Prostate gland (tissue), 2 donors: ENCODE measurements around the gene PLCB1. TPM values are rescaled to one million over a fixed set of nuclear protein-coding genes. Genes with fewer than 3 reads are reported as not detected.

Experiments
- DNase-seq: peaks from one replicate; pipeline ENCODE4 v3.0.0-alpha.2; 2019; ENCODE audit warnings: low spot score
- H3K27ac ChIP-seq, 2 donors: fragments of 200-600 bp; sonication (generic); 2 replicates each; pipeline ENCODE4 v1.5.1; 2017 to 2019
- H3K27me3 ChIP-seq: fragments of 200-600 bp; sonication (generic); replicated peaks from 2 replicates; pipeline ENCODE4 v1.5.1; 2019; ENCODE audit not compliant: insufficient read depth
- H3K36me3 ChIP-seq, 2 donors: fragments of 200-600 bp; sonication (generic); 1 replicate in 1 of 2; 2 replicates in 1 of 2; pipeline versions ENCODE4 v1.5.1 to v1.8.1; 2017 to 2019
- H3K4me1 ChIP-seq: fragments of 200-600 bp; sonication (generic); replicated peaks from 2 replicates; pipeline ENCODE4 v1.5.1; 2019
- H3K4me3 ChIP-seq, 2 donors: fragments of 200-600 bp; sonication (generic); 2 replicates each; pipeline ENCODE4 v1.5.1; 2017 to 2019
- H3K9me3 ChIP-seq: fragments of 200-600 bp; sonication (generic); 2 replicates; pipeline ENCODE4 v1.5.1; 2017
- CTCF ChIP-seq, 4 experiments: fragments of 200-600 bp in 2 of 4; fragments of 450-650 bp in 2 of 4; sonication (generic) in 2 of 4; IDR thresholded peaks; 1 replicate in 3 of 4; 2 replicates in 1 of 4; pipeline ENCODE4 v1.5.1; 2016 to 2019; ENCODE audit warnings: antibody characterized with exemption in 4 of 4, mild to moderate bottlenecking in 2 of 4, moderate library complexity in 2 of 4
- POLR2A ChIP-seq: fragments of 450-650 bp; IDR thresholded peaks from one replicate; pipeline ENCODE4 v1.6.1; 2016; ENCODE audit warnings: antibody characterized with exemption, mild to moderate bottlenecking
- POLR2AphosphoS5 ChIP-seq: sonication (generic); formaldehyde crosslinking; IDR thresholded peaks from one replicate; pipeline ENCODE4 v1.6.1; 2017; ENCODE audit warnings: antibody characterized with exemption
- WGBS: methylation state at CpG from one replicate; pipeline ENCODE4 v1.1.5; 2018; 5-methylcytosine and 5-hydroxymethylcytosine counted together
- intact Hi-C: fragments of 100-400 bp; cut with DNase I; formaldehyde crosslinking; loops from one replicate; pipeline ENCODE4 v1.14.2; 2022
- total RNA-seq, 2 donors: library from RNA; depleted of rRNA; stranded (reverse); fragments of >200 nt; gene quantifications; one replicate each; pipeline ENCODE4 v1.1.0, GENCODE V29; 2016

Gene PLCB1
- total RNA-seq, 2 donors from 2014 or later: 24.3 to 26.3 TPM

DNA sequence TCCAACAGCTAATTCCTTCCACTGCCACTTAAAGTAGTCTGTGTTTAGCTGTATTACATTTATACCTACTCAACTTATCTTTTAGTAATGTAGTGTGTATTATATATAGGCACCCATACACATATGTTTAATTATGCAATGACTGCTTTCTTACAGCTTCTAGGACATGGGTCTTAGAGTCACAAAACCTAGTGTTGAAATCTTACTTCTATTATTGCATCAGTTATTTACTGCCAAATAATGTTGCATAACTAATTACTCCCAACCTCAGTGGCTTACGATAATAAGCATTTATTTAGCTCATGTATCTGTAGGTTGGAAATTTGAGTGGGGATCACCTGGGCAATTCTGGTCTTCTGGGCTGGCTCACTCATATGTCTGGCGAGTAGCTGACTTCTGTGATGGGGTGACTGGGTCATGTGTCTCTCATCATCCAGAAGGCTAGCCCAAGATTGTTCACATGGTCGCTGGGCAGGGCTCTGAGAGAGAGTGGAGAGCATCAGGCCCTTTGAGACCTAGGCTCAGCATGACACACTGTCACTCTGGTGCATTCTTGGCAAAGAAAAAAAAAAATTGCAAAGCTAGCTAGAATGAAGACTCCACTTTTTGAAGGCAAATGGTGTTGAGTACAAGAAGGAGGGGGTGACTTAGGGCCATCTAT lies 187.0 kb downstream of the PLCB1 start:
- no peaks in the 10 kb centered on the region for H3K9me3 ChIP-seq
- intact Hi-C loops: no loop called here
- DNase-seq: no peak

DNA sequence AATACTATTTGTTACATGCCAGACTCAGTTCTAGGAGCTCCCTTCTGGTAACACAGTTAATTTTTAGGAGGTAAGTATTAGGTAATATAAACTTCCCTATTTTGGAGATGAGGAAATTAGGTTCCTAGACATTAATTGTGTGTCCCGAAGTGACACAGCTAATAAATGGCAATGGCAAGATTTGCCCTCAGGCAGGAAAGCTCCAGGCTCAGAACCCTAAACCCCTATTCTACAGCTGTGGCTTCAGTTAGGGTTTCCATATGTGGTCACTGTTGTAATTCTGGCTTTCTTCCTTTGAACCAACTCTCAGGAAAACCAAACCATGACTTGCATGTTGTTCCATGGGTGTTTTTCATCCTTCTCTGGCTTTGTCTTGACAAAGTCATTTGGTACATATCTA lies 188.2 kb downstream of the PLCB1 start:
- no peak for DNase-seq
- Histone ChIP-seq H3K27ac (no peak overlapping the region), H3K4me3 (no peak overlapping the region), H3K4me1 (no peaks in the 10 kb centered on the region), H3K9me3 (no peaks in the 10 kb centered on the region), H3K36me3 (no peaks in the 10 kb centered on the region), H3K27me3 (no peaks in the 10 kb centered on the region)
- intact Hi-C loops: no loop called here
- TF ChIP-seq POLR2AphosphoS5 (no peak), CTCF (IDR thresholded peaks at IDR 0.05) (no peak), POLR2A (no peak)
- 67% methylated on average over 1 of the region's 1 CpG for WGBS

More for the DNA sequence above, 187.0 kb downstream of the PLCB1 start:
- H3K4me3 ChIP-seq: no peak overlapping the region
- no peaks in the 10 kb centered on the region for H3K36me3 ChIP-seq
- TF ChIP-seq CTCF (IDR thresholded peaks at IDR 0.05) (no peak), POLR2AphosphoS5 (no peak), POLR2A (no peak)
- WGBS: 93% methylated on average over 3 of the region's 3 CpGs
- no peaks in the 10 kb centered on the region for H3K27me3 ChIP-seq
- H3K27ac ChIP-seq: no peak overlapping the region
- no peaks in the 10 kb centered on the region for H3K4me1 ChIP-seq

- Histone ChIP-seq H3K27me3 (no peaks in the 10 kb centered on the region), H3K27ac (no peak overlapping the region), H3K4me1 (no peaks in the 10 kb centered on the region), H3K4me3 (no peak overlapping the region), H3K36me3 (no peaks in the 10 kb centered on the region), H3K9me3 (no peaks in the 10 kb centered on the region)
- no peak for TF ChIP-seq CTCF (IDR thresholded peaks at IDR 0.05)
- no peak for DNase-seq
- WGBS: 66% methylated on average over 4 of the region's 4 CpGs
- intact Hi-C loops: no loop called here
These were observed 188.9 kb downstream of the PLCB1 start for GRCh38 chr20:8321001-8321400.

- no peak for DNase-seq
- H3K9me3 ChIP-seq: no peaks in the 10 kb centered on the region
- no peak overlapping the region for H3K27ac ChIP-seq
- H3K4me3 ChIP-seq: no peak overlapping the region
- TF ChIP-seq POLR2A (no peak), CTCF (IDR thresholded peaks at IDR 0.05) (no peak), POLR2AphosphoS5 (no peak)
- H3K4me1 ChIP-seq: no peaks in the 10 kb centered on the region
- no peaks in the 10 kb centered on the region for H3K36me3 ChIP-seq
- 77% methylated on average over 5 of the region's 5 CpGs for WGBS
- H3K27me3 ChIP-seq: no peaks in the 10 kb centered on the region
- intact Hi-C loops: no loop called here
These were observed 190.7 kb downstream of the PLCB1 start for GRCh38 chr20:8322662-8323217.

GRCh38 chr20:8326191-8326590 lies 194.1 kb downstream of the PLCB1 start:
- WGBS: 74% methylated on average over 3 of the region's 3 CpGs
- H3K4me3 ChIP-seq: no peak overlapping the region
- no peaks in the 10 kb centered on the region for H3K9me3 ChIP-seq
- intact Hi-C loops: no loop called here
- no peak for TF ChIP-seq POLR2A
- no peak for TF ChIP-seq POLR2AphosphoS5
- no peak for TF ChIP-seq CTCF (IDR thresholded peaks at IDR 0.05)
- no peaks in the 10 kb centered on the region for H3K36me3 ChIP-seq
- H3K27me3 ChIP-seq: no peaks in the 10 kb centered on the region
- no peaks in the 10 kb centered on the region for H3K4me1 ChIP-seq
- no peak overlapping the region for H3K27ac ChIP-seq
- DNase-seq: no peak
